H1 (cell line): Measurements from ENCODE around the gene PDHX. TPM values are rescaled to one million over a fixed set of nuclear protein-coding genes. Genes with fewer than 3 reads are reported as not detected.

Source experiments
- CTCF ChIA-PET: fragments of 300-600 bp; sonication (Branson Sonifier 250); formaldehyde crosslinking; loops from one replicate; lab custom pipeline; 2021; ENCODE audit not compliant: partially characterized antibody; lab: Charles Lee
- POLR2A ChIA-PET: fragments of 300-600 bp; sonication (Branson Sonifier 250); formaldehyde crosslinking; loops from one replicate; lab custom pipeline; 2021; ENCODE audit warnings: inconsistent platforms; ENCODE audit not compliant: partially characterized antibody; lab: Charles Lee
- DNase-seq, 2 experiments: peaks; one replicate each; pipeline versions ENCODE4 v3.0.0 to v3.0.0-alpha.2; 2010 to 2022; ENCODE audit warnings: low spot score in 2 of 2, low read depth in 1 of 2, mixed read lengths in 1 of 2
- FAIRE-seq: peaks from 2 replicates; lab custom pipeline; 2011; peaks lifted over from hg19 to GRCh38; lab: Jason Lieb, UNC
- H2AFZ ChIP-seq: 2 replicates; pipeline ENCODE4 v1.8.1; 2012; ENCODE audit warnings: low read length, inconsistent platforms
- H2AK5ac ChIP-seq: 2 replicates; pipeline ENCODE4 v1.6.1; 2013; ENCODE audit warnings: low read depth, low read length
- H2BK120ac ChIP-seq: replicated peaks from 2 replicates; pipeline ENCODE3; 2013; ENCODE audit warnings: low read depth, low read length, inconsistent platforms
- H2BK12ac ChIP-seq: 2 replicates; pipeline ENCODE4 v1.6.1; 2013; ENCODE audit warnings: low read depth, low read length
- H2BK15ac ChIP-seq: 2 replicates; pipeline ENCODE4 v1.6.1; 2013; ENCODE audit warnings: low read length
- H2BK20ac ChIP-seq: 2 replicates; pipeline ENCODE4 v1.6.1; 2013; ENCODE audit warnings: low read length
- H2BK5ac ChIP-seq: 2 replicates; pipeline ENCODE4 v1.6.1; 2013; ENCODE audit warnings: low read depth, low read length
- H3K14ac ChIP-seq: 2 replicates; pipeline ENCODE4 v1.6.1; 2013; ENCODE audit warnings: inconsistent platforms; ENCODE audit not compliant: insufficient read length
- H3K18ac ChIP-seq: 2 replicates; pipeline ENCODE4 v1.6.1; 2013; ENCODE audit warnings: low read length; ENCODE audit errors: extremely low read depth
- H3K23ac ChIP-seq: 2 replicates; pipeline ENCODE4 v1.6.1; 2013; ENCODE audit warnings: inconsistent platforms; ENCODE audit not compliant: insufficient read length
- H3K23me2 ChIP-seq: 2 replicates; pipeline ENCODE4 v1.6.1; 2013; ENCODE audit warnings: low read depth, low read length
- H3K27ac ChIP-seq: 2 replicates; pipeline ENCODE4 v1.6.1; 2011; ENCODE audit warnings: low read depth, low read length, inconsistent platforms
- H3K27me3 ChIP-seq, 4 experiments: replicated peaks in 1 of 4; 1 replicate in 1 of 4; 2 replicates in 3 of 4; pipeline versions ENCODE4 v1.6.1 to v1.8.1; 2011 to 2013; ENCODE audit warnings: low read length in 3 of 4, mild to moderate bottlenecking in 3 of 4, inconsistent platforms in 2 of 4, mixed read lengths in 2 of 4, moderate library complexity in 1 of 4; ENCODE audit not compliant: control insufficient read depth in 3 of 4, insufficient read depth in 3 of 4; ENCODE audit errors: extremely low read depth in 1 of 4
- H3K36me3 ChIP-seq, 4 experiments: 2 replicates each; pipeline versions ENCODE4 v1.6.1 to v1.8.1; 2011 to 2013; ENCODE audit warnings: mild to moderate bottlenecking in 4 of 4, low read length in 3 of 4, moderate library complexity in 2 of 4, control low read depth in 1 of 4, inconsistent platforms in 1 of 4; ENCODE audit not compliant: insufficient read depth in 4 of 4, control insufficient read depth in 2 of 4
- H3K4ac ChIP-seq: replicated peaks from 2 replicates; pipeline ENCODE3; 2013; ENCODE audit warnings: low read length, low read depth, mixed read lengths, inconsistent platforms; ENCODE audit not compliant: insufficient read length
- H3K4me1 ChIP-seq, 4 experiments: replicated peaks in 1 of 4; 1 replicate in 1 of 4; 2 replicates in 3 of 4; pipeline versions ENCODE4 v1.6.1 to v1.8.1; 2011 to 2013; ENCODE audit warnings: low read length in 3 of 4, inconsistent platforms in 2 of 4, mixed read lengths in 1 of 4; ENCODE audit not compliant: insufficient read depth in 4 of 4, control insufficient read depth in 3 of 4
- H3K4me2 ChIP-seq, 2 experiments: 2 replicates each; pipeline versions ENCODE4 v1.6.1 to v1.8.1; 2011 to 2013; ENCODE audit warnings: low read depth in 2 of 2, low read length in 2 of 2, control low read depth in 1 of 2, inconsistent platforms in 1 of 2, mild to moderate bottlenecking in 1 of 2; ENCODE audit not compliant: insufficient read depth in 1 of 2
- H3K4me3 ChIP-seq, 4 experiments: fragments of 200-600, 300-600 bp in 1 of 4; sonication (generic), shearing (Covaris generic), sonication (Bioruptor Twin) in 1 of 4; 2 replicates each; pipeline versions ENCODE4 v1.5.1 to v1.8.1; 2011 to 2016; ENCODE audit warnings: low read length in 4 of 4, low read depth in 3 of 4, control low read depth in 2 of 4, inconsistent platforms in 2 of 4, mild to moderate bottlenecking in 2 of 4, mixed read lengths in 1 of 4, moderate library complexity in 1 of 4; ENCODE audit not compliant: insufficient read depth in 2 of 4; ENCODE audit errors: extremely low read depth in 1 of 4
- H3K56ac ChIP-seq: replicated peaks from 2 replicates; pipeline ENCODE3; 2013; ENCODE audit warnings: low read depth, mild to moderate bottlenecking, mixed read lengths, low read length, inconsistent platforms; ENCODE audit not compliant: insufficient read length
- H3K79me1 ChIP-seq: 2 replicates; pipeline ENCODE4 v1.6.1; 2013; ENCODE audit warnings: low read depth, low read length, control low read depth
- H3K79me2 ChIP-seq, 2 experiments: 2 replicates each; pipeline versions ENCODE4 v1.6.1 to v1.8.1; 2012 to 2013; ENCODE audit warnings: low read length in 2 of 2, mild to moderate bottlenecking in 2 of 2, inconsistent platforms in 1 of 2; ENCODE audit not compliant: insufficient read depth in 2 of 2, control insufficient read depth in 1 of 2
- H3K9ac ChIP-seq, 4 experiments: replicated peaks in 1 of 4; 1 replicate in 1 of 4; 2 replicates in 3 of 4; pipeline versions ENCODE4 v1.6.1 to v1.8.1; 2011 to 2013; ENCODE audit warnings: low read depth in 3 of 4, low read length in 3 of 4, control low read depth in 2 of 4, mild to moderate bottlenecking in 2 of 4, moderate library complexity in 2 of 4, inconsistent platforms in 1 of 4; ENCODE audit errors: extremely low read depth in 1 of 4
- H3K9me3 ChIP-seq, 2 experiments: 2 replicates each; pipeline versions ENCODE4 v1.6.1 to v1.8.1; 2012 to 2013; ENCODE audit warnings: mild to moderate bottlenecking in 2 of 2, moderate library complexity in 2 of 2, control low read depth in 1 of 2, inconsistent platforms in 1 of 2, low read depth in 1 of 2, low read length in 1 of 2, mixed read lengths in 1 of 2; ENCODE audit not compliant: insufficient read depth in 2 of 2
- H4K20me1 ChIP-seq, 2 experiments: replicated peaks in 1 of 2; 2 replicates each; pipeline versions ENCODE3 to v1.8.1; 2011 to 2013; ENCODE audit warnings: inconsistent platforms in 2 of 2, low read length in 2 of 2, mild to moderate bottlenecking in 1 of 2; ENCODE audit not compliant: insufficient read depth in 2 of 2, control insufficient read depth in 1 of 2
- H4K5ac ChIP-seq: 2 replicates; pipeline ENCODE4 v1.6.1; 2013; ENCODE audit warnings: low read length, low read depth, mixed read lengths, inconsistent platforms; ENCODE audit not compliant: insufficient read length
- H4K8ac ChIP-seq: 2 replicates; pipeline ENCODE4 v1.8.0; 2013; ENCODE audit warnings: mild to moderate bottlenecking, moderate library complexity, low read length, inconsistent platforms; ENCODE audit not compliant: insufficient read depth; ENCODE audit errors: extremely low read depth
- H4K91ac ChIP-seq: replicated peaks from 2 replicates; pipeline ENCODE3; 2013; ENCODE audit warnings: low read length, mixed read lengths, inconsistent platforms; ENCODE audit not compliant: insufficient read length
- ASH2L ChIP-seq: fragments of 200-600, 300-600 bp; sonication (generic); IDR thresholded peaks from one replicate; pipeline ENCODE4 v1.7.1; 2017; ENCODE audit warnings: low read length
- BRCA1 ChIP-seq: IDR thresholded peaks from 2 replicates; pipeline ENCODE4 v1.6.1; 2012; ENCODE audit warnings: low read depth, low read length, improper control_type of control experiment
- EZH2 ChIP-seq: fragments of 200-600 bp; sonication (generic); IDR thresholded peaks from 2 replicates; pipeline ENCODE4 v1.7.1; 2012; ENCODE audit warnings: low read depth, mild to moderate bottlenecking, moderate library complexity, low read length, inconsistent platforms; ENCODE audit not compliant: severe bottlenecking
- GTF2F1 ChIP-seq: IDR thresholded peaks from 2 replicates; pipeline ENCODE4 v1.6.1; 2012; ENCODE audit warnings: low read depth, low read length, improper control_type of control experiment, borderline replicate concordance
- HDAC2 ChIP-seq, 2 experiments: fragments of 300-600 bp in 1 of 2; sonication (generic) in 1 of 2; IDR thresholded peaks; 2 replicates each; pipeline ENCODE4 v1.6.1; 2011 to 2012; ENCODE audit warnings: low read depth in 2 of 2, low read length in 2 of 2, mild to moderate bottlenecking in 2 of 2, moderate library complexity in 2 of 2, borderline replicate concordance in 1 of 2, inconsistent platforms in 1 of 2
- MAFK ChIP-seq: IDR thresholded peaks from 2 replicates; pipeline ENCODE4 v1.6.1; 2012; ENCODE audit warnings: low read depth, mild to moderate bottlenecking, improper control_type of control experiment, low read length
- POLR2AphosphoS5 ChIP-seq: IDR thresholded peaks from 2 replicates; pipeline ENCODE4 v1.6.1; 2011; ENCODE audit warnings: low read depth, low read length
- RBBP5 ChIP-seq: IDR thresholded peaks from 2 replicates; pipeline ENCODE4 v1.7.1; 2012; ENCODE audit warnings: low read depth, mild to moderate bottlenecking, inconsistent platforms, low read length, moderate library complexity, borderline replicate concordance
- WGBS, 2 experiments: shearing (Covaris generic) in 1 of 2; methylation state at CpG; one replicate each; pipeline versions ENCODE4 v1.1.6 to v1.1.7; 2013 to 2015; ENCODE audit warnings: low lambda C conversion rate in 2 of 2, mixed read lengths in 2 of 2, inconsistent platforms in 1 of 2, low coverage in 1 of 2, missing lambda C conversion rate in 1 of 2; ENCODE audit not compliant: insufficient replicate concordance in 2 of 2, insufficient coverage in 1 of 2, insufficient read length in 1 of 2; ENCODE audit errors: extremely low coverage in 1 of 2, missing lambda C conversion rate in 1 of 2; 5-methylcytosine and 5-hydroxymethylcytosine counted together
- polyA plus RNA-seq, 7 experiments: library from polyadenylated mRNA; depleted of rRNA in 3 of 7; stranded (reverse) in 5 of 7; unstranded in 2 of 7; fragments of >200 nt in 5 of 7; fragments of 200-250 nt in 2 of 7; gene quantifications; 1 replicate in 5 of 7; 2 replicates in 1 of 7; 4 replicates in 1 of 7; pipeline versions ENCODE4 v1.2.1 to v1.2.3, GENCODE V29; 2011 to 2013; ENCODE audit warnings: missing spikeins in 2 of 7, mixed read lengths in 2 of 7
- total RNA-seq: library from RNA; stranded (reverse); fragmentation: NEBNext Ultra II Directional; extraction: Animal tissue kit (Norgen Biotek cat#: 25700); gene quantifications from 2 replicates; pipeline ENCODE4 v1.2.1, GENCODE V29; 2021

Gene PDHX
- total and polyA plus RNA-seq, 2 of the 8 experiments (the other 6 are each of a cell fraction or from before 2014, with no cell fraction given) = 12.4 to 51.9 TPM

- FAIRE-seq (no peak), DNase-seq (no peak)
- Histone ChIP-seq H2AFZ (no peak overlapping the region), H3K4me3 (no peak overlapping the region), H3K36me3 (no peaks in the 10 kb centered on the region), H2BK120ac (no peak overlapping the region), H4K20me1 (no peaks in the 10 kb centered on the region), H3K18ac (no peak overlapping the region), H2BK20ac (no peak overlapping the region), H3K23me2 (no peaks in the 10 kb centered on the region), H3K56ac (no peak overlapping the region), H3K4me2 (no peak overlapping the region), H3K9me3 (no peaks in the 10 kb centered on the region), H4K5ac (no peak overlapping the region), H2BK12ac (no peak overlapping the region), H3K79me1 (no peaks in the 10 kb centered on the region), H3K79me2 (no peaks in the 10 kb centered on the region), H3K27ac (no peak overlapping the region), H2BK15ac (no peak overlapping the region), H3K27me3 (no peaks in the 10 kb centered on the region), H3K9ac (no peak overlapping the region), H2BK5ac (no peak overlapping the region), H3K4ac (no peak overlapping the region), H3K4me1 (no peaks in the 10 kb centered on the region), H4K91ac (no peak overlapping the region), H3K14ac (no peak overlapping the region), H3K23ac (no peak overlapping the region), H2AK5ac (no peak overlapping the region), H4K8ac (no peak overlapping the region)
- no peak for TF ChIP-seq HDAC2 (IDR thresholded peaks at IDR 0.05; ENCODE audit: borderline replicate concordance in 1 of 2, low read depth in 2 of 2, low read length in 2 of 2)
- TF ChIP-seq EZH2 = no peak
- TF ChIP-seq BRCA1 = no peak
- no peak for TF ChIP-seq RBBP5
- TF ChIP-seq ASH2L = no peak
- TF ChIP-seq POLR2AphosphoS5 = no peak
- no peak for TF ChIP-seq GTF2F1
- no peak for TF ChIP-seq MAFK
- WGBS, 2 experiments = 92% methylated on average over 1 of the region's 1 CpG; no CpG with 5 or more reads in 1 of the 2 experiments
- ChIA-PET POLR2A (no interaction called here), CTCF (no interaction called here)
Measured at GRCh38 chr11:34953955-34954354, 37.5 kb downstream of the PDHX start.
